ENCODE results near the gene RNU6-8. TPM values are rescaled to one million over a fixed set of nuclear protein-coding genes. Genes with fewer than 3 reads are reported as not detected.
A peak's percentile ranks its signal among the peaks of the same experiment; 100 is the strongest.

Gene RNU6-8
- polyA plus RNA-seq, 1 donor, result not detected

DNA sequence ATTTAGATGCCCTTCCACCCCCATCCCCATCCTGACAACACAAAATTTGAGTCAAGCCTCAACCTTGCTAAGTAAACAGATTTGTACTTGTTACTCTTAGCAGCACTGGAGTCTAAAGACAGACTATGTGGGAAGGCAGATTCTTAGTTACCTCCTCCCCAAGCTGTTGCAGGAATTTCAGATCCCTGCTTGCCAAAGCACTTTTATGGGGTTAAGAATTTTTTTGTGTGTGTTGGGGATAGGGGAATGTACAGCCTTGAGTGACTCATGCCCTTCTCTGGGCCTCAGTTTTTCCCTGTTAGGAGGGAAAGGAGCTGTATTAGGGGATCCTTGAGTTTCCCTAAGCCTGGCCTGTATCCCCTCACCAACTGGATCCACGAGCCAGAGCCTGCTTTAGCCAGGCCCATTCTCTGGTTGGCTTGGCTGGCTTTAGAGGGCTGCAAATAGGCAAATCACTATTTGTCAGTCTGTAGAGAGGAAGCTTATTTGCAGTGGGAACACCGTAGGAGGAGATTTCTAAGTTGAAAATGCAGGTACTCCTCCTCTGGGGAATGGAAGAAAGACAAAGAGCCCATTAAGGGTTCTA, 27.7 kb upstream of the RNU6-8 start:
- H3K4me3 ChIP-seq (ENCODE audit: low read length), result no peak overlapping the region
- no CpG with 5 or more reads among the region's 2 CpGs for WGBS (ENCODE audit: insufficient coverage, low lambda C conversion rate)
- H3K27ac ChIP-seq (ENCODE audit: low read length), result no peak overlapping the region
- no peaks in the 10 kb centered on the region for H3K27me3 ChIP-seq (ENCODE audit: control insufficient read depth, insufficient read depth, low read length)
- no peak for DNase-seq
- no peaks in the 10 kb centered on the region for H3K36me3 ChIP-seq (ENCODE audit: control insufficient read depth, insufficient read depth, low read length)
- no peaks in the 10 kb centered on the region for H3K4me1 ChIP-seq (ENCODE audit: control insufficient read depth, insufficient read depth, low read length)
- H3K9me3 ChIP-seq (ENCODE audit: control insufficient read depth, low read depth, low read length), result no peaks in the 10 kb centered on the region

DNA sequence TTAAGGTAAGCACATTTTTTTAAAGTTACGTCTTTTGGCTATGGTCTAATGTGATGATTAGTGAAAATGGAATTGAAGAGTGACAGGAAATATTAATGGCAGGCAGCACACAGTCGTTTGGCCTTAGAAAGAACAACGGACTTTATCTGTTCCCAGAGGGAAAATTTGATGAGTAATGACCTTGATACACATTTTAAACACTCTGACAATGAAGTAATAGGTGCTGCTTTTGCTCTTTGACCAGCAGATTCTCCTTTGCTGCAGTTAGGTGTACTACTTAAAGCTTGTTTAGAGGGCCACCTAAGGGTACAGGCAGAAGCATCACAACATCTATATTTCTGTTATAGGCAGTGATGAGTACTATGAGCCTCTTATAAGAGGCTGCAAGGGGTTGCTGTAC, 27.1 kb upstream of the RNU6-8 start:
- Histone ChIP-seq H3K27me3 (ENCODE audit: control insufficient read depth, insufficient read depth, low read length) (no peaks in the 10 kb centered on the region), H3K4me1 (ENCODE audit: control insufficient read depth, insufficient read depth, low read length) (peaks cover 5% of the 10 kb centered on the region), H3K4me3 (ENCODE audit: low read length) (no peak overlapping the region), H3K36me3 (ENCODE audit: control insufficient read depth, insufficient read depth, low read length) (no peaks in the 10 kb centered on the region), H3K9me3 (ENCODE audit: control insufficient read depth, low read depth, low read length) (no peaks in the 10 kb centered on the region), H3K27ac (ENCODE audit: low read length) (no peak overlapping the region)
- no peak for DNase-seq
- WGBS (ENCODE audit: insufficient coverage, low lambda C conversion rate), result 50% methylated on average over 2 of the region's 3 CpGs

DNA sequence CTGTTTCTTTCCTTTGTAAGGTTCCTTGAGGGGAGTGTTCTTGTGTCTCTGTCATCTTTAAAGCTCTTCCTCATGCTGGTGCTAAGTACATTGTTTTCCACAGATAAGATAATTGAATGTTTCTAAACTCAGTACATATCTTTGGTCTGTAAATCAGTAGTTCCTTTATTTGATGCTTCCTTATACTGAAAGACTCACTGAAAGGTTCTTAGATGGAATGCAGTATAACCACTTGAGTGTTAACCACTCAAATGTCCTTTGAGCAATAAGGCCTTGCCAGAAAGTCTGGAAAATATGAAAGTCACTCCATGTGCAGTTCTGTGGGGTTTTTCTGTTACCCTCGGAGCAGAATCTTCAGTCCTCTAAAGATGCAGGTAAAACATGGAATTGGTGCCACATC, 23.0 kb upstream of the RNU6-8 start:
- H3K4me3 ChIP-seq (ENCODE audit: low read length), result no peak overlapping the region

DNA sequence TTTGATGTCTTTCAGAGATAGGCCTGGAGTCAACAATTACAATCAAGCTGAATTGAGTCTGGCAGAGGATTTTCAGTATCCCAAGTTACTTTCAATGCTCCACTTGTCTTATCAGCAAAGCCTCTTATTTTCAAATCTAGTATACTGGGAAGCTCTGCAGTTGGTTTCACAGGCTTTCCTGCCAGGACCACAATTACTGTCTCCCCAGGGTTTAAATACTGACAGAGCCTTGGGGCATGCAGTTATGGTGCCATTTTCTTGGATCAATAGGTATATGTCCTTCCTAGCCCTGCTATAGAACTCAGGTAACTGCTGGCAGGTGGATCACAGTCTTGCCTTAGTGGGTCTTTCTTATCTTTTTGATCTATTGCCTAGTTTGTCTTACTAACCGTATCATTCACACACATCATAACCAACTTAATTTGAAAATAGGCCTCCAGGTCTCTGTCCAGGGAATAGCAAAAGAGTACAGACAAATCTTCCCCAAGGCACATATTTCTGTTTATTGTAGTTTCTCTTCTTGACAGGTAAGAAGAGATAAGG, 22.4 kb upstream of the RNU6-8 start:
- H3K27me3 ChIP-seq (ENCODE audit: control insufficient read depth, insufficient read depth, low read length), result no peaks in the 10 kb centered on the region
- peaks cover 3% of the 10 kb centered on the region for H3K9me3 ChIP-seq (ENCODE audit: control insufficient read depth, low read depth, low read length)
- no peak for DNase-seq
- H3K4me1 ChIP-seq (ENCODE audit: control insufficient read depth, insufficient read depth, low read length), result peaks cover 14% of the 10 kb centered on the region
- H3K36me3 ChIP-seq (ENCODE audit: control insufficient read depth, insufficient read depth, low read length), result no peaks in the 10 kb centered on the region
- peak overlapping the region; percentile 4 for H3K27ac ChIP-seq (ENCODE audit: low read length)
- no peak overlapping the region for H3K4me3 ChIP-seq (ENCODE audit: low read length)
- no CpG with 5 or more reads among the region's 1 CpG for WGBS (ENCODE audit: insufficient coverage, low lambda C conversion rate)

More for the DNA sequence above, 23.0 kb upstream of the RNU6-8 start:
- no CpG with 5 or more reads among the region's 1 CpG for WGBS (ENCODE audit: insufficient coverage, low lambda C conversion rate)
- Histone ChIP-seq H3K27ac (ENCODE audit: low read length) (peak overlapping the region; percentile 4), H3K9me3 (ENCODE audit: control insufficient read depth, low read depth, low read length) (no peaks in the 10 kb centered on the region), H3K4me1 (ENCODE audit: control insufficient read depth, insufficient read depth, low read length) (peaks cover 14% of the 10 kb centered on the region), H3K36me3 (ENCODE audit: control insufficient read depth, insufficient read depth, low read length) (no peaks in the 10 kb centered on the region), H3K27me3 (ENCODE audit: control insufficient read depth, insufficient read depth, low read length) (no peaks in the 10 kb centered on the region)
- DNase-seq, result peak in 1 of 2 donors; percentile 39

DNA sequence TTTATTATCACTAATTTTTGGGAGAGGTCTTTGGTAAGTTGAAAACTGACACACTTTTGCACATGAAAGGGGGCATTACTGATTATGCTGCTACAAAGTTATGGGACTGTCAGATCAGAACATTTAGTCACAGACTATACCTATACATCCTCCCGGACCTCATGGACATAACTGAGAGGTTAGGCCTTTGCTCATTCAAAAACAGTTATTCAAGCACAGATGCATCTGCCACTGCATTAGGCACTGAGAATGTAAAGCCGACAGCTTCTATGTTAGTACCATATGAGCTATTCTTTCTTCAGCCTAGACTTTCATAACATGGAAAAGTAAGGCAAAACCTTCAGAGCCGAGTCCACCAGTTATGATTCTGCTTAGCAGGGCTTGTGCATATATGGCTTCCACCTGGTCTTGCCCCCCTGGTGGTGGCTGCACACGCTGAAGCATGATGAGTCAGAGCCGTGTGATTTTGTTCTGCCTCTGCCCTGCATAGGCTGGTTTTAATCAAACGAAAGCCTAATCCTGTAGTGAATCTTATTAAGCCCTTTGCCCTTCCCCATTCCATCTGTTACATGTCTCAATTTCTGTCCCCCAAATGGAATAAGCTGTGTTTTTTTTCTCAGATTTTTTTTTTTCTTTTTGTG, 21.8 kb upstream of the RNU6-8 start:
- peaks cover 14% of the 10 kb centered on the region for H3K4me1 ChIP-seq (ENCODE audit: control insufficient read depth, insufficient read depth, low read length)
- H3K9me3 ChIP-seq (ENCODE audit: control insufficient read depth, low read depth, low read length), result peaks cover 4% of the 10 kb centered on the region
- peak overlapping the region; percentile 4 for H3K27ac ChIP-seq (ENCODE audit: low read length)
- no peak overlapping the region for H3K4me3 ChIP-seq (ENCODE audit: low read length)
- no peaks in the 10 kb centered on the region for H3K27me3 ChIP-seq (ENCODE audit: control insufficient read depth, insufficient read depth, low read length)
- WGBS (ENCODE audit: insufficient coverage, low lambda C conversion rate), result no CpG with 5 or more reads among the region's 6 CpGs
- H3K36me3 ChIP-seq (ENCODE audit: control insufficient read depth, insufficient read depth, low read length), result no peaks in the 10 kb centered on the region
- peak; percentile 76 to 78 for DNase-seq

DNA sequence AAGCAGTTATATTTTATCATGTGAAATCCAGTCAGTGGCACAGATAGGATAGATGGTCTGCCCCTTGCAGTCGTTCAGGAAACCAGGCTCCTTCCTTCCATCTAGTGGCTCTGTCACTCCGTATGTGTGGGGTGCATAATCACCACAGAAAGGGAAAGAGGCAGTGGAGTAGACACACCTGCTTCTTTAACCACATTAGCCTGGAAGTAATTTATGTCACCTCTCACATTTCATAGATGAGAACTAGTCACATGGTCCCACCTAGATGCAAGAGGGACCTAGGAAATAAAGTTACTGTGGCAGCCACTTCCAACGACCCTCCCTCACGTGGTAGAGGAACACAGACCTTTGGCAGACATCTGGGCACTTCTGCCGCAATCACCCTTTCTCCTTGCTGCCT, 14.2 kb upstream of the RNU6-8 start:
- 50% methylated on average over 1 of the region's 5 CpGs for WGBS (ENCODE audit: insufficient coverage, low lambda C conversion rate)
- H3K9me3 ChIP-seq (ENCODE audit: control insufficient read depth, low read depth, low read length), result peaks cover 12% of the 10 kb centered on the region
- no peaks in the 10 kb centered on the region for H3K36me3 ChIP-seq (ENCODE audit: control insufficient read depth, insufficient read depth, low read length)
- H3K4me3 ChIP-seq (ENCODE audit: low read length), result no peak overlapping the region
- no peaks in the 10 kb centered on the region for H3K27me3 ChIP-seq (ENCODE audit: control insufficient read depth, insufficient read depth, low read length)
- H3K4me1 ChIP-seq (ENCODE audit: control insufficient read depth, insufficient read depth, low read length), result peaks cover 6% of the 10 kb centered on the region
- peak in 1 of 2 donors; percentile 57 for DNase-seq
- H3K27ac ChIP-seq (ENCODE audit: low read length), result no peak overlapping the region

DNA sequence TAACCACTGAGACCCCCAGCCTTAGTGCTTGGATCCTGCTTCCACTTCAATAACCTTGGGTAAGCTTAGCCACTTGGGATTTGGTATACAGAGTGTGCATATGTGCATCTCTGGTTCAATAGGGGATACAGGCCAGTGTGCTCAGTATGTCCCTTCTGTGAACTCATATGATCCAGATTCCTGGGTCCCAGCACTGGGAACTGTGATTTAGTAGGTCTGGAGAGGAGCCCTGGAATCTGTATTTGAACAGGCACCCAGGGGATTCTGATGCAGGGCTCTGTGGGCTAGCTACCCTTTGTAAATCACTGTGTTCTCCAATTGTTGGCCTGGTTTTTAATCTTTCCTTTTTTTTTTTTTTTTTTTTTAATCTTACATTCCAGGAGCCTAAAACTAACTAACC, 9.8 kb upstream of the RNU6-8 start:
- H3K36me3 ChIP-seq (ENCODE audit: control insufficient read depth, insufficient read depth, low read length), result no peaks in the 10 kb centered on the region
- no peak for DNase-seq
- H3K4me1 ChIP-seq (ENCODE audit: control insufficient read depth, insufficient read depth, low read length), result no peaks in the 10 kb centered on the region
- H3K4me3 ChIP-seq (ENCODE audit: low read length), result no peak overlapping the region
- H3K27ac ChIP-seq (ENCODE audit: low read length), result no peak overlapping the region
- peaks cover 8% of the 10 kb centered on the region for H3K9me3 ChIP-seq (ENCODE audit: control insufficient read depth, low read depth, low read length)
- no peaks in the 10 kb centered on the region for H3K27me3 ChIP-seq (ENCODE audit: control insufficient read depth, insufficient read depth, low read length)

DNA sequence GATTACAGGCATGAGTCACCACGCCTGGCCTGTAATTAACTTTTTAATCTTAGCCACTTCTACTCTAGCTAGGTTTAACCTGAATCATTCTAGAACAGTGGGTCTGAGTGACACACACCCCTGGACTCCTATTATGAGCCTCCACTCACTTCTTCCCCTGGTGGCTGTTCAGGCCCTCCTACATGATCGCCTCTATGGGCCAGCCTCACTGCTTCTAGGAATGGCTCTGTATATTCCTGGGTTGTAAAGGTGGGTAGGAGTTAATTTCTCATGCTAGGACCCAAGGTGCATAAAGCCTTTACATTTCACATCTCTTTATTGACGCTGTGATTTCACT, 8.0 kb upstream of the RNU6-8 start:
- no peak for DNase-seq
- Histone ChIP-seq H3K4me3 (ENCODE audit: low read length) (no peak overlapping the region), H3K4me1 (ENCODE audit: control insufficient read depth, insufficient read depth, low read length) (peaks cover 6% of the 10 kb centered on the region), H3K36me3 (ENCODE audit: control insufficient read depth, insufficient read depth, low read length) (no peaks in the 10 kb centered on the region), H3K27me3 (ENCODE audit: control insufficient read depth, insufficient read depth, low read length) (no peaks in the 10 kb centered on the region), H3K27ac (ENCODE audit: low read length) (no peak overlapping the region), H3K9me3 (ENCODE audit: control insufficient read depth, low read depth, low read length) (peaks cover 8% of the 10 kb centered on the region)
- 100% methylated on average over 1 of the region's 3 CpGs for WGBS (ENCODE audit: insufficient coverage, low lambda C conversion rate)

DNA sequence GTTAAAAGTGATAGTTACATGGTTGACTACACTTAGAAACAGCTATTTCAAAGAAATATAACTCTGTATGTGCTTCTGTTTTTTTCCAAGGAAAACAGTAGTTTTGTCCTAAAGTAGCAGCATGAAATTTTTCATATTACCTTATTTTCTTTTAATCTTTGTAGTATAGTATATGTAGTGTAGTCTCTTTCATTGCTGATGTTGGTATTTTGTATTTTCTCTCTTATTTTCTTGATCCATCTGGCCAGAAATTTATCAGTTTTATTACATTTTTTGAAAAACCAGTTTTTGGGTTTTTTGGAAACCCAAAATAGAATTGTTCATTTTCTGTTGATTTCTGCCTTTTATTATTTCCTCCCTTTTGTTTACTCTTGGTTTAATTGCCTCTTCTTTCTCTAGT, 6.4 kb upstream of the RNU6-8 start:
- H3K4me3 ChIP-seq (ENCODE audit: low read length), result no peak overlapping the region
- H3K4me1 ChIP-seq (ENCODE audit: control insufficient read depth, insufficient read depth, low read length), result peaks cover 8% of the 10 kb centered on the region
- no peaks in the 10 kb centered on the region for H3K27me3 ChIP-seq (ENCODE audit: control insufficient read depth, insufficient read depth, low read length)
- no peak for DNase-seq
- no peaks in the 10 kb centered on the region for H3K36me3 ChIP-seq (ENCODE audit: control insufficient read depth, insufficient read depth, low read length)
- peaks cover 3% of the 10 kb centered on the region for H3K9me3 ChIP-seq (ENCODE audit: control insufficient read depth, low read depth, low read length)
- H3K27ac ChIP-seq (ENCODE audit: low read length), result no peak overlapping the region

DNA sequence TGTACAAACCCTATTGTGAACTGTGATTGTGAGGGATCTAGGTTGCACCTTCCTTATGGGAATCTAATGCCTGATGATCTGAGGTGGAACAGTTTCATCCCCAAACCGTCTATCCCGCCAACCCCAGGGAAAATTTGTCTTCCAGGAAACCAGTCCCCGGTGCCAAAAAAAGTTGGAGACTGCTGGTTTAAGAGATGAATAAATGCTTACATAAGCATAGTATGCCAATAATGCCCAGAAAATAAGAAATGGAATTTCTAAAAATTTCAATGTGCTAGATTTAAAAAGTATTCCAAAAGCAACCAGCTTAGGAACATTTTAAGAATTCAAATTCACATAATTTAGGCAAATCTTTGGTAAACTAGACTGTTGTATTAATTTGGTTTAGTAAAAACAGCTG, 5.4 kb upstream of the RNU6-8 start:
- H3K4me1 ChIP-seq (ENCODE audit: control insufficient read depth, insufficient read depth, low read length), result peaks cover 10% of the 10 kb centered on the region
- no peak for DNase-seq
- WGBS (ENCODE audit: insufficient coverage, low lambda C conversion rate), result 60% methylated on average over 1 of the region's 3 CpGs
- no peaks in the 10 kb centered on the region for H3K9me3 ChIP-seq (ENCODE audit: control insufficient read depth, low read depth, low read length)
- no peaks in the 10 kb centered on the region for H3K27me3 ChIP-seq (ENCODE audit: control insufficient read depth, insufficient read depth, low read length)
- no peak overlapping the region for H3K27ac ChIP-seq (ENCODE audit: low read length)
- no peak overlapping the region for H3K4me3 ChIP-seq (ENCODE audit: low read length)
- H3K36me3 ChIP-seq (ENCODE audit: control insufficient read depth, insufficient read depth, low read length), result no peaks in the 10 kb centered on the region

DNA sequence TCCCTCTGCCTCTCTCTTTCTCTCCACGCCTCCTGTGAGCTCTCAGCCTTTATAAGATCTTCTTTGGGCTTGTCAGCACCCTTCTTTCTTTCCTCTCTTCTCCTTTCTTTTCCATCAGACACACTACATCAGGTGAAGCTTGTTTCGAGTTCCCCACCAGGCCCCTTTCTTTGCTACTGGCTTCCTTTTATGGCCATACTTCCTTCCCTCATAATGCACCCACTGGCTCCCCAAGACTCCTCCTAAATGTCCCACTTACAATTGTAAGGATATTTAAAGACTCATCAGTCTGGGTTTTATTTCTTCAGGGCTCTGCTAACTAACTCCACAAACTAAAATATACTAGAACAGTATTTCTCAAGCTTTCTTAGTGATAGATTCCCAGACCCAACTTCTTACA, 3.5 kb upstream of the RNU6-8 start:
- H3K9me3 ChIP-seq (ENCODE audit: control insufficient read depth, low read depth, low read length), result no peaks in the 10 kb centered on the region
- H3K27ac ChIP-seq (ENCODE audit: low read length), result peak overlapping the region; percentile 25
- no peak for DNase-seq
- H3K36me3 ChIP-seq (ENCODE audit: control insufficient read depth, insufficient read depth, low read length), result no peaks in the 10 kb centered on the region
- no peak overlapping the region for H3K4me3 ChIP-seq (ENCODE audit: low read length)
- peaks cover 13% of the 10 kb centered on the region for H3K4me1 ChIP-seq (ENCODE audit: control insufficient read depth, insufficient read depth, low read length)
- 71% methylated on average over 2 of the region's 2 CpGs for WGBS (ENCODE audit: insufficient coverage, low lambda C conversion rate)
- no peaks in the 10 kb centered on the region for H3K27me3 ChIP-seq (ENCODE audit: control insufficient read depth, insufficient read depth, low read length)
